ENCODE data around the gene NDUFV2. TPM values are rescaled to one million over a fixed set of nuclear protein-coding genes. Genes with fewer than 3 reads are reported as not detected.

The NDUFV2 gene
- total and polyA plus RNA-seq, 2 of the 13 experiments (the other 11 are each of a cell fraction or from before 2014, with no cell fraction given), result 216 to 299 TPM

GRCh38 chr18:9092665-9093064, 9.8 kb upstream of the NDUFV2 start (continued):
- TF ChIP-seq ZFX (CRISPR knock-in tag; IDR thresholded peaks at IDR 0.05; ENCODE audit: low read depth), result no peak
- no peak for TF ChIP-seq ZNF10 (CRISPR knock-in tag; IDR thresholded peaks at IDR 0.05; ENCODE audit: borderline replicate concordance, low read depth)
- TF ChIP-seq GATA4 (IDR thresholded peaks at IDR 0.05; ENCODE audit: borderline replicate concordance, low read depth), result peak; percentile 34; the same call in 1 of the 2 replicates
- TF ChIP-seq, protein P1, sequence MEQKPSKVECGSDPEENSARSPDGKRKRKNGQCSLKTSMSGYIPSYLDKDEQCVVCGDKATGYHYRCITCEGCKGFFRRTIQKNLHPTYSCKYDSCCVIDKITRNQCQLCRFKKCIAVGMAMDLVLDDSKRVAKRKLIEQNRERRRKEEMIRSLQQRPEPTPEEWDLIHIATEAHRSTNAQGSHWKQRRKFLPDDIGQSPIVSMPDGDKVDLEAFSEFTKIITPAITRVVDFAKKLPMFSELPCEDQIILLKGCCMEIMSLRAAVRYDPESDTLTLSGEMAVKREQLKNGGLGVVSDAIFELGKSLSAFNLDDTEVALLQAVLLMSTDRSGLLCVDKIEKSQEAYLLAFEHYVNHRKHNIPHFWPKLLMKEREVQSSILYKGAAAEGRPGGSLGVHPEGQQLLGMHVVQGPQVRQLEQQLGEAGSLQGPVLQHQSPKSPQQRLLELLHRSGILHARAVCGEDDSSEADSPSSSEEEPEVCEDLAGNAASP (CRISPR knock-in tag; IDR thresholded peaks at IDR 0.05; ENCODE audit: borderline replicate concordance), result peak; percentile 65; the same call in 1 of the 2 replicates
- TF ChIP-seq ZNF136 (CRISPR knock-in tag; IDR thresholded peaks at IDR 0.05; ENCODE audit: low read depth), result peak; percentile 52; the same call in 1 of the 2 replicates
- peak; percentile 33; the same call in 1 of the 2 replicates for TF ChIP-seq ZNF609 (CRISPR knock-in tag; IDR thresholded peaks at IDR 0.05; ENCODE audit: borderline replicate concordance)
- TF ChIP-seq ZNF547 (CRISPR knock-in tag; IDR thresholded peaks at IDR 0.05), result peak; percentile 36; the same call in 1 of the 2 replicates
- TF ChIP-seq ZNF556 (CRISPR knock-in tag; IDR thresholded peaks at IDR 0.05; ENCODE audit: borderline replicate concordance), result no peak
- TF ChIP-seq ZKSCAN8 (CRISPR knock-in tag; IDR thresholded peaks at IDR 0.05; ENCODE audit: borderline replicate concordance), result peak; percentile 58; the same call in 1 of the 2 replicates
- TF ChIP-seq FIP1L1 (IDR thresholded peaks at IDR 0.05; ENCODE audit: borderline replicate concordance, insufficient read depth, low read depth, low read length), result no peak
- TF ChIP-seq ZSCAN9 (CRISPR knock-in tag; IDR thresholded peaks at IDR 0.05; ENCODE audit: borderline replicate concordance), result no peak
- TF ChIP-seq SP5 (CRISPR knock-in tag; IDR thresholded peaks at IDR 0.05; ENCODE audit: borderline replicate concordance, low read depth), result peak; percentile 44; the same call in 1 of the 2 replicates
- no peak for TF ChIP-seq HNRNPLL (IDR thresholded peaks at IDR 0.05; ENCODE audit: low read depth, low read length, poor library complexity, severe bottlenecking)
- no peak for TF ChIP-seq NR1H2 (CRISPR knock-in tag; IDR thresholded peaks at IDR 0.05; ENCODE audit: borderline replicate concordance, low read depth)
- TF ChIP-seq ARID5B (CRISPR knock-in tag; IDR thresholded peaks at IDR 0.05), result peak; percentile 88
